ENCODE data around the gene DACH1. TPM values are rescaled to one million over a fixed set of nuclear protein-coding genes. Genes with fewer than 3 reads are reported as not detected.

The DACH1 gene
- total RNA-seq, 4 donors from 2014 or later, result 1.5 to 17.3 (median 3.3) TPM

- no peaks in the 10 kb centered on the region for H3K9me3 ChIP-seq
- H3K4me1 ChIP-seq, result peaks cover 0 to 25% (median 11%) of the 10 kb centered on the region in 4 donors
- H3K27me3 ChIP-seq, result peaks cover 13% of the 10 kb centered on the region
- no peak for DNase-seq
- H3K36me3 ChIP-seq, result no peaks in the 10 kb centered on the region
- in situ Hi-C loops (cut with MboI; ENCODE audit: low pct_ligation_motif_present in 1 of 4, low pct_unique_long_range_greater_than_20kb in 1 of 4, low sequenced_read_pairs in 3 of 4) (no loop called here), intact Hi-C loops (cut with DNase I; ENCODE audit: low total_unique reads) (no loop called here)
- TF ChIP-seq EP300 (IDR thresholded peaks at IDR 0.05; ENCODE audit: low read depth), result no peak
- no peak overlapping the region for H3K27ac ChIP-seq
- 57 to 63% methylated on average over 7 to 8 of the region's 8 CpGs for WGBS, 2 donors (ENCODE audit: low coverage in 1 of 2)
- H3K4me3 ChIP-seq, result no peak overlapping the region
Observed at GRCh38 chr13:71870100-71870499, 3.1 kb upstream of the DACH1 start.

- Histone ChIP-seq H3K9me3 (no peaks in the 10 kb centered on the region), H3K27me3 (peaks cover 20% of the 10 kb centered on the region), H3K27ac (no peak overlapping the region), H3K36me3 (no peaks in the 10 kb centered on the region), H3K4me3 (no peak overlapping the region), H3K4me1 (peaks cover 0 to 20% (median 10%) of the 10 kb centered on the region in 4 donors)
- 88 to 93% methylated on average over 4 to 5 of the region's 5 CpGs for WGBS, 2 donors (ENCODE audit: low coverage in 1 of 2)
- in situ Hi-C loops (cut with MboI; ENCODE audit: low pct_ligation_motif_present in 1 of 4, low pct_unique_long_range_greater_than_20kb in 1 of 4, low sequenced_read_pairs in 3 of 4), result no loop called here
- DNase-seq, result no peak
- intact Hi-C loops (cut with DNase I; ENCODE audit: low total_unique reads), result no loop called here
- TF ChIP-seq EP300 (IDR thresholded peaks at IDR 0.05; ENCODE audit: low read depth), result no peak
- no peak for TF ChIP-seq CTCF (IDR thresholded peaks at IDR 0.05)
- no peak for TF ChIP-seq POLR2A (IDR thresholded peaks at IDR 0.05)
- TF ChIP-seq POLR2AphosphoS5 (IDR thresholded peaks at IDR 0.05), result no peak
Observed at GRCh38 chr13:71869274-71869673, 2.3 kb upstream of the DACH1 start.

- 3% methylated on average over 12 to 68 of the region's 77 CpGs for WGBS, 2 donors (ENCODE audit: low coverage in 1 of 2)
Observed at GRCh38 chr13:71866335-71867130, 471 bp downstream of the DACH1 start.

GRCh38 chr13:71865874-71866334, 1.1 kb downstream of the DACH1 start:
- H3K4me1 ChIP-seq, result peaks cover 0 to 12% (median 7%) of the 10 kb centered on the region in 4 donors
- DNase-seq, result peak; percentile 10
- intact Hi-C loops (cut with DNase I; ENCODE audit: low total_unique reads), result no loop called here
- H3K4me3 ChIP-seq, result peak overlapping the region; percentile 60 to 77 (median 68)
- H3K27ac ChIP-seq, result peak overlapping the region; percentile 81 to 86 (median 84)
- peaks cover 21% of the 10 kb centered on the region for H3K27me3 ChIP-seq
- TF ChIP-seq CTCF (IDR thresholded peaks at IDR 0.05) (no peak), POLR2A (IDR thresholded peaks at IDR 0.05) (no peak), POLR2AphosphoS5 (IDR thresholded peaks at IDR 0.05) (no peak), EP300 (IDR thresholded peaks at IDR 0.05; ENCODE audit: low read depth) (no peak)
- no peaks in the 10 kb centered on the region for H3K9me3 ChIP-seq
- in situ Hi-C loops (cut with MboI; ENCODE audit: low pct_ligation_motif_present in 1 of 4, low pct_unique_long_range_greater_than_20kb in 1 of 4, low sequenced_read_pairs in 3 of 4), result no loop called here
- WGBS, 2 donors (ENCODE audit: low coverage in 1 of 2), result 9% methylated on average over 11 of the region's 21 CpGs; no CpG with 5 or more reads in 1 of the 2 donors
- no peaks in the 10 kb centered on the region for H3K36me3 ChIP-seq

More at GRCh38 chr13:71866335-71867130, 471 bp downstream of the DACH1 start:
- Histone ChIP-seq H3K27me3 (peaks cover 21% of the 10 kb centered on the region), H3K4me1 (peaks cover 0 to 12% (median 7%) of the 10 kb centered on the region in 4 donors), H3K9me3 (no peaks in the 10 kb centered on the region), H3K36me3 (no peaks in the 10 kb centered on the region), H3K4me3 (peak overlapping the region; percentile 60 to 77 (median 68)), H3K27ac (peak overlapping the region; percentile 81 to 86 (median 84))
- peak; percentile 24 for DNase-seq
- intact Hi-C loops (cut with DNase I; ENCODE audit: low total_unique reads), result no loop called here
- no peak for TF ChIP-seq POLR2AphosphoS5 (IDR thresholded peaks at IDR 0.05)
- TF ChIP-seq POLR2A (IDR thresholded peaks at IDR 0.05), result no peak
- no peak for TF ChIP-seq EP300 (IDR thresholded peaks at IDR 0.05; ENCODE audit: low read depth)
- TF ChIP-seq CTCF (IDR thresholded peaks at IDR 0.05), result no peak
- in situ Hi-C loops (cut with MboI; ENCODE audit: low pct_ligation_motif_present in 1 of 4, low pct_unique_long_range_greater_than_20kb in 1 of 4, low sequenced_read_pairs in 3 of 4), result no loop called here
